Upper lobe of right lung (tissue), 1 donor: ENCODE results near the gene HAUS1. TPM values are rescaled to one million over a fixed set of nuclear protein-coding genes. Genes with fewer than 3 reads are reported as not detected.
"Not testable (repeated sequence)": the region's sequence is repeated elsewhere in the genome, so short reads cannot be mapped to it uniquely, and the experiment has no call there.

Experiments
- ATAC-seq: fragments of 200-7000 bp; cut with Tn5 transposase; one replicate; pipeline ENCODE4 v1.9.1; 2020; ENCODE audit warnings: mild to moderate bottlenecking, moderate library complexity
- DNase-seq: peaks from one replicate; pipeline ENCODE4 v3.0.0-alpha.2; 2020
- H3K27ac ChIP-seq: fragments of 200-600 bp; one replicate; pipeline ENCODE4 v1.8.0; 2022
- H3K27me3 ChIP-seq: fragments of 200-600 bp; one replicate; pipeline ENCODE4 v1.8.0; 2022; ENCODE audit warnings: mild to moderate bottlenecking
- H3K36me3 ChIP-seq: fragments of 200-600 bp; one replicate; pipeline ENCODE4 v1.8.0; 2022
- H3K4me1 ChIP-seq: fragments of 200-600 bp; one replicate; pipeline ENCODE4 v1.8.0; 2022
- H3K4me3 ChIP-seq: fragments of 200-600 bp; one replicate; pipeline ENCODE4 v1.8.0; 2022; ENCODE audit warnings: mild to moderate bottlenecking
- H3K9me3 ChIP-seq: fragments of 200-600 bp; one replicate; pipeline ENCODE4 v1.8.0; 2022
- intact Hi-C: fragments of 100-400 bp; cut with DNase I; formaldehyde crosslinking; loops from one replicate; pipeline ENCODE4 v1.11.0; 2022
- total RNA-seq: library from RNA; stranded (reverse); fragmentation: NEBNext Ultra II Directional; extraction: Animal tissue kit (Norgen Biotek cat#: 25700); gene quantifications from one replicate; pipeline ENCODE4 v1.2.1, GENCODE V29; 2021
- TF ChIP-seq, protein P1 (sequence below): fragments of 200-600 bp; IDR thresholded peaks from one replicate; pipeline ENCODE4 v1.8.0; 2022; ENCODE audit warnings: antibody characterized with exemption
- donor health status: DM: no; HTN: yes; CAD: no; lungs with severe emphysema.

HAUS1 gene
- total RNA-seq, 1 donor from 2014 or later: 17.1 TPM

DNA sequence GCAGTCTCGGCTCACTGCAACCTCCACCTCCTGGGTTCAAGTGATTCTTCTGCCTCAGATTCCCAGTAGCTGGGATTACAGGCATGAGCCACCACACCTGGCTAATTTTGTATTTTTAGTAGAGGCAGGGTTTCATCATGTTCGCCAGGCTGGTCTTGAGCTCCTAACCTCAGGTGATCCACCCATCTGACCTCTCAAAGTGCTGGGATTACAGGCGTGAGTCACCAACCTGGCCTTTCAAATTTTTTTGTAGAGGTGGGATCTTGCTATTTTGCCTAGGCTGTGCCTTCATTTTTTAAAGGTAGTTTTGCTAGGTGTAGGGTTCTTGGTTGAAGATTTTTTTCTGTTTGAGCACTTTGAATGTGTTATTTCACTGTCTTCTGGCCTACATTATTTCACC lies 6.2 kb downstream of the HAUS1 start:
- Histone ChIP-seq H3K4me3 (no peak overlapping the region), H3K9me3 (no peaks in the 10 kb centered on the region), H3K36me3 (peaks cover 21% of the 10 kb centered on the region), H3K4me1 (no peaks in the 10 kb centered on the region), H3K27ac (no peak overlapping the region), H3K27me3 (no peaks in the 10 kb centered on the region)
- ATAC-seq (no peak), DNase-seq (no peak)
- intact Hi-C loops: no loop called here
- TF ChIP-seq, protein P1, sequence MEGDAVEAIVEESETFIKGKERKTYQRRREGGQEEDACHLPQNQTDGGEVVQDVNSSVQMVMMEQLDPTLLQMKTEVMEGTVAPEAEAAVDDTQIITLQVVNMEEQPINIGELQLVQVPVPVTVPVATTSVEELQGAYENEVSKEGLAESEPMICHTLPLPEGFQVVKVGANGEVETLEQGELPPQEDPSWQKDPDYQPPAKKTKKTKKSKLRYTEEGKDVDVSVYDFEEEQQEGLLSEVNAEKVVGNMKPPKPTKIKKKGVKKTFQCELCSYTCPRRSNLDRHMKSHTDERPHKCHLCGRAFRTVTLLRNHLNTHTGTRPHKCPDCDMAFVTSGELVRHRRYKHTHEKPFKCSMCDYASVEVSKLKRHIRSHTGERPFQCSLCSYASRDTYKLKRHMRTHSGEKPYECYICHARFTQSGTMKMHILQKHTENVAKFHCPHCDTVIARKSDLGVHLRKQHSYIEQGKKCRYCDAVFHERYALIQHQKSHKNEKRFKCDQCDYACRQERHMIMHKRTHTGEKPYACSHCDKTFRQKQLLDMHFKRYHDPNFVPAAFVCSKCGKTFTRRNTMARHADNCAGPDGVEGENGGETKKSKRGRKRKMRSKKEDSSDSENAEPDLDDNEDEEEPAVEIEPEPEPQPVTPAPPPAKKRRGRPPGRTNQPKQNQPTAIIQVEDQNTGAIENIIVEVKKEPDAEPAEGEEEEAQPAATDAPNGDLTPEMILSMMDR: no peak

DNA sequence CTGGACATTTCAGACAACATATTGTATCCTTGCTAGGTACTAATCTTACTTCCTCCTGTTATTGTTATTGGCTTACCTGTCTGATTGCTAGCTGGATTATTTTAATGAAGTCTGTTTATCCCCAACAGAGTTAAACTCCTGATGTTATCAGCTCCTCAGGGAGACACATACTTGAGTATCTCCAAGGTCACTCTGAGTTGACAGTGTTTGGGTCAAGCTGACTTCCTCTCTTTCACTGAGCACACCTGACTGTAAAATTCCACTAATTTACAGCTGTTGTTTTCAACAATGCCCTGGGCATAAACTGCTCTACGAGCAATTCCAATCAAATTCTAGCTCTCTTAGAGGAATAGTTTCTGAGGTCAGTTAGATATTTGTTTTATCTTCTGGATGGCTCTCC lies 9.6 kb downstream of the HAUS1 start:
- peaks cover 21% of the 10 kb centered on the region for H3K36me3 ChIP-seq
- intact Hi-C loops: no loop called here
- no peak overlapping the region for H3K4me3 ChIP-seq

DNA sequence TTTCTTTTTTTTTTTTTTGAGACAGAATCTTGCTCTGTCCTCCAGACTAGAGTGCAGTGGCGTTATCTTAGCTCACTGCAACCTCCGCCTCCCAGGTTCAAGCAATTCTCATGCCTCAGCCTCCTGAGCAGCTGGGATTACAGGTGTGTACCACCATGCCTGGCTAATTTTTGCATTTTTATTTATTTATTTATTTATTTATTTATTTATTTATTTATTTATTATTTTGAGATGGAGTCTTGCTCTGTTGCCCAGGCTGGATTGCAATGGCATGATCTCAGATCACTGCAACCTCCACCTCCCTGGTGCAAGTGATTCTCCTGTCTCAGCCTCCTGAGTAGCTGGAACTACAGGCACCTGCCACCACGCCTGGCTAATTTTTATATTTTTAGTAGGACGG lies 22.4 kb downstream of the HAUS1 start:
- ATAC-seq, H3K4me1 ChIP-seq, H3K9me3 ChIP-seq, DNase-seq, H3K27ac ChIP-seq, H3K27me3 ChIP-seq, intact Hi-C loops, H3K4me3 ChIP-seq: not testable (repeated sequence)
- H3K36me3 ChIP-seq: peaks cover 73% of the 10 kb centered on the region

More for the DNA sequence above, 9.6 kb downstream of the HAUS1 start:
- ATAC-seq: no peak
- no peak for DNase-seq
- Histone ChIP-seq H3K27ac (no peak overlapping the region), H3K9me3 (no peaks in the 10 kb centered on the region), H3K27me3 (no peaks in the 10 kb centered on the region), H3K4me1 (no peaks in the 10 kb centered on the region)
- TF ChIP-seq, protein P1: no peak

DNA sequence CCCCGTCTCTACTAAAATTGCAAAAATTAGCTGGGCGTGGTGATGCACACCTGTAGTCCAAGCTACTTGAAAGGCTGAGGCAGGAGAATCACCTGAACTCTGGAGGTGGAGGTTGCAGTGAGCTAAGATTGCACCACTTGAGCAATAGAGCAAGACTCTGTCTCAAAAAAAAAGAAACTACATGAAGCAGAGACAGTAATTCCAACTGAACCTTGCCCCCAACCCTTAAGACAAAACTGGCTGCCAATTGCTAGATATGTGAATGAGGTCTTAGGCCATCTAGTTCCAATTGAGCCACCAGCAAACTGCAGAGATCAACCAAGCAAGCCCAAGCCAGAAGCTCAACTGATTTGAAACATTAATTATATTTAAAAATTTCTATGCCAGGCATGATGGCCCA lies 25.9 kb downstream of the HAUS1 start:
- intact Hi-C loops: no loop called here
- H3K4me3 ChIP-seq: no peak overlapping the region
- H3K27me3 ChIP-seq: no peaks in the 10 kb centered on the region
- DNase-seq (no peak), ATAC-seq (no peak)
- H3K27ac ChIP-seq: no peak overlapping the region
- H3K9me3 ChIP-seq: no peaks in the 10 kb centered on the region
- H3K4me1 ChIP-seq: no peaks in the 10 kb centered on the region
- TF ChIP-seq, protein P1: no peak
- H3K36me3 ChIP-seq: peaks cover 47% of the 10 kb centered on the region

DNA sequence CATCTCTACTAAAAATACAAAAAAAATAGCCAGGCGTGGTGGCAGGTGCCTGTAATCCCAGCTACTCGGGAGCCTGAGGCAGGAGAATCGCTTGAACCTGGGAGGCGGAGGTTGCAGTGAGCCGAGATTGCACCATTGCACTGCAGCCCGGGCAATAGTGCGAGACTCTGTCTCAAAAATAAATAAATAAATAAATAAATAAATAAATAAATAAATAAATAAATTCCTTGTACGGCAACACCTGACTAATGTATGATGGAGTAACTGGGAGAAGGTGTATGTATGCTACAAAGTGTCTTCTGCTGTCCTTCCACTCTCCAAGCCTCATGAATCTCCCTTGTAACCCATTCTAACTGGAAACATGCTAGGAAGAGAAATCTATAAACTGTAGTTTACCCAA lies 26.4 kb downstream of the HAUS1 start:
- DNase-seq, H3K27me3 ChIP-seq, H3K4me1 ChIP-seq, H3K27ac ChIP-seq, ATAC-seq, H3K9me3 ChIP-seq, intact Hi-C loops, H3K4me3 ChIP-seq: not testable (repeated sequence)
- H3K36me3 ChIP-seq: peaks cover 45% of the 10 kb centered on the region

DNA sequence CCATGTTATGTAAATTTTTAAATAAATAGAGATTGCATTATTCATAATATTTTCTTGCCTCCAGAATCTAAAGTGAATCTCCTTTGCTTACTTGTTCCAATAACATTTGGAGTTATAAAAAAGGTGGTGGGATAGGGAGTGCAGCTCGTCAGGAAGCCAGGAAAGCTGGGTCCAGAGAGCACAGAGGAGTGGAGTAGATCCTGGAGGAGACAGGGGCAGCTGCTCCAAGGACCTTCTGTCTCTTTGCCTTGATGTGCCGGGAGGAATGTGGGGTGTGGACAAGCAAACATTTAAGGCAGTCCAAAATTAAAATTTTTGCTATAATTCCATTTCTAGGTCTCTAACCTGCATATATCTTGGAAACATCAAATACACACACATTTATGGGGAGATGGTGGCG lies 29.3 kb downstream of the HAUS1 start:
- ATAC-seq: no peak
- TF ChIP-seq, protein P1: no peak
- H3K27ac ChIP-seq: no peak overlapping the region
- no peak overlapping the region for H3K4me3 ChIP-seq
- intact Hi-C loops: no loop called here
- H3K36me3 ChIP-seq: peaks cover 16% of the 10 kb centered on the region
- H3K4me1 ChIP-seq: no peaks in the 10 kb centered on the region
- no peak for DNase-seq
- H3K27me3 ChIP-seq: no peaks in the 10 kb centered on the region
- no peaks in the 10 kb centered on the region for H3K9me3 ChIP-seq

DNA sequence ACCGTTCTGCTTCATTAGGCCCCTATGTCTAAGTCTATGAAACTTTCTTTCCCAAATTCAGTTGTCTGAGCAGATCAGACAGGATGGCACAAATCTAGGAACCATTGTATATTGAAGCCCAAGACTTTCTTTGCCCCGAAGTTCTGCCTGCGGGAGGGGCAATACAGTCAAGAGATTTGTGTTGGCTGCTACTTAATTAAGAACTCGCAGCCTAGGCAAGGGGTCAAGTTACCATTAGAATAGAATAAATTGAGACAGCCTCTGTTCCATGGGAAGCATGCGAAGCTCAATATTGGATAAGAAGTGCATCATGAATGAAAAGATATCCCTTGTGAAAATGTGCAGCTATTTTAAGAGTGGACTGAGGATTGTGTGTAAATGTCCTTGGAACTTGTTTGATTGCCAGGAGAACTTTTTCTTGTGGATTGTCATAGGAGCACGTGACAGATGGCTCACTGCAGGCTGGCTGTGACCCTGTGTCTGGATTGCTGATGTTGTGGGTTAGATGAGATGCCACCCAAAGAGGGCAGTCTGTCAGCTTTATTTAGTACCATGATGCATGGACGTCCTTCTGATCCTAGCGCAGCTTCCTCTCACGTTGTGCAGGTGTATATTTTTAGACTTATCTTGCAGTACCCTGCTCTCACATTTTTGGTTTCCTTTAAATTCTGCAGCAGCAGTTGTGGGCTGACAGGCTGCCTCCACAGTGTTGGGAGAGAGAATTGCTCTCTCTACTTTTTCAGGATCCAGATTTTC lies 30.9 kb downstream of the HAUS1 start:
- peaks cover 2% of the 10 kb centered on the region for H3K36me3 ChIP-seq
- intact Hi-C loops: no loop called here
- no peaks in the 10 kb centered on the region for H3K4me1 ChIP-seq
- no peaks in the 10 kb centered on the region for H3K9me3 ChIP-seq
- TF ChIP-seq, protein P1: no peak
- H3K27ac ChIP-seq: no peak overlapping the region
- DNase-seq (no peak), ATAC-seq (no peak)
- no peaks in the 10 kb centered on the region for H3K27me3 ChIP-seq
- no peak overlapping the region for H3K4me3 ChIP-seq
